Erythroblast (primary cell): ENCODE results near the gene SFSWAP.

Experiments
- GATA1 ChIP-seq: IDR thresholded peaks from 2 replicates; pipeline ENCODE4 v1.6.1; 2011; ENCODE audit warnings: low read depth, mild to moderate bottlenecking, control low read depth, low read length, moderate library complexity
- POLR2A ChIP-seq: IDR thresholded peaks from 2 replicates; pipeline ENCODE4 v1.6.1; 2011; ENCODE audit warnings: mild to moderate bottlenecking, low read length

DNA sequence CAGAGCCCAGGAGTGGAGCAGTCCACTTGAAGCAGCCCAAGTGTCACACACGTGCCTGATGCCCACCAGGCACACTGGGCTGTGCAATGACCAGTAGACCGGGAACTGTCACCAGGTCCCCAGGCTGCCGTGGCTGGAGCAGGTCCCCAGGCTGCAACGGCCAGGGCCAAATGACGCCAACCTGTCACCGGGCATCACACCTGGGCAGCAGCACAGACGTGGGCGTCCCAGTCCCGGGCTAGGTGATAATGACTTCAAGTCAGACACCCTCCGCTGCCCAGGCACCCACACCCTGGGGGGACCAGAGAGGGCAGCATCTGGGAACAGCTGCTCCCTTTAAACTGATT is 86.7 kb downstream of the SFSWAP start:
- TF ChIP-seq POLR2A (no peak), GATA1 (no peak)
